Brain (organoid and tissue), 1 donor: ENCODE data around the gene ZSWIM6. TPM values are rescaled to one million over a fixed set of nuclear protein-coding genes. Genes with fewer than 3 reads are reported as not detected.

Source experiments
- polyA plus RNA-seq: library from polyadenylated mRNA; stranded (reverse); fragments of 350-450 nt; fragmentation: Illumina TruSeq; extraction: RNeasy Lipid Tissue Mini Kit (QIAGEN cat#74804); gene quantifications from one replicate; pipeline ENCODE4 v1.2.3, GENCODE V29; 2015; ENCODE audit warnings: low read depth, low replicate concordance; ENCODE audit not compliant: insufficient read depth

Gene ZSWIM6
- polyA plus RNA-seq, 1 donor from 2014 or later = 11.0 TPM

Other genes with a start within 250 kb of the ZSWIM6 start
- gene SMIM15, start 169.8 kb upstream of the ZSWIM6 start, polyA plus RNA-seq = 23.1 TPM